Keratinocyte (primary cell): Measurements from ENCODE around the gene PITPNC1.

ENCODE experiments used
- EZH2 ChIP-seq: IDR thresholded peaks from one replicate; pipeline ENCODE4 v1.6.1; 2012; ENCODE audit warnings: inconsistent platforms, mild to moderate bottlenecking, low read length, moderate library complexity
- TF ChIP-seq, protein P1 (sequence below), 3 experiments: IDR thresholded peaks in 1 of 3; conservative IDR thresholded peaks in 1 of 3; optimal IDR thresholded peaks in 1 of 3; 2 replicates in 2 of 3; 3 replicates in 1 of 3; pipeline versions ENCODE3 to v1.5.1; 2011; ENCODE audit warnings: low read length in 3 of 3, mild to moderate bottlenecking in 3 of 3, moderate library complexity in 2 of 3, control low read depth in 1 of 3, inconsistent platforms in 1 of 3; ENCODE audit not compliant: insufficient read depth in 2 of 3; ENCODE audit errors: extremely low read depth in 1 of 3

DNA sequence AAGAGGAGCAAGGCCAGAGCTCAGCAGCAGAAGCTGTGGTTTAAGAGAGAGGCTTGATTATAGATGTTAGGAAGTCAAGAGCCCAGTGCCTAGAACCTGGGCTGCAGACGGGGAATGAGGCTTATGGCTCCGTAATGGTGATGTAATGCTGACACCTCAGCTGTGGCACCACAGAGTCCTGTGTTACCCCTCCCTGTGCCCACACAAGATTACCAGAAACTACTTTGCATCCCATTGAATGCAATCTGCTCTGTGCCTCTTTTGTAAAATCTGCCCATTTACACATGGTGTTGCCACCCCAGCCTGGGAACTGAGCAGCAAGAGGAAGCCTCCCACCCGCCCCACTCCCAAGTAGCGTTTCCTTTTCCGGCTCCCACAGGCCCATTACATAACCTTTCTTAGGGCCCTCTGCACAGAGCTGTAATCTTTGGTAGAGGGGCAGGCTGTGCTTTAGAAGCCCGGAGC, 57.0 kb downstream of the PITPNC1 start:
- TF ChIP-seq EZH2: no peak
- TF ChIP-seq, protein P1, sequence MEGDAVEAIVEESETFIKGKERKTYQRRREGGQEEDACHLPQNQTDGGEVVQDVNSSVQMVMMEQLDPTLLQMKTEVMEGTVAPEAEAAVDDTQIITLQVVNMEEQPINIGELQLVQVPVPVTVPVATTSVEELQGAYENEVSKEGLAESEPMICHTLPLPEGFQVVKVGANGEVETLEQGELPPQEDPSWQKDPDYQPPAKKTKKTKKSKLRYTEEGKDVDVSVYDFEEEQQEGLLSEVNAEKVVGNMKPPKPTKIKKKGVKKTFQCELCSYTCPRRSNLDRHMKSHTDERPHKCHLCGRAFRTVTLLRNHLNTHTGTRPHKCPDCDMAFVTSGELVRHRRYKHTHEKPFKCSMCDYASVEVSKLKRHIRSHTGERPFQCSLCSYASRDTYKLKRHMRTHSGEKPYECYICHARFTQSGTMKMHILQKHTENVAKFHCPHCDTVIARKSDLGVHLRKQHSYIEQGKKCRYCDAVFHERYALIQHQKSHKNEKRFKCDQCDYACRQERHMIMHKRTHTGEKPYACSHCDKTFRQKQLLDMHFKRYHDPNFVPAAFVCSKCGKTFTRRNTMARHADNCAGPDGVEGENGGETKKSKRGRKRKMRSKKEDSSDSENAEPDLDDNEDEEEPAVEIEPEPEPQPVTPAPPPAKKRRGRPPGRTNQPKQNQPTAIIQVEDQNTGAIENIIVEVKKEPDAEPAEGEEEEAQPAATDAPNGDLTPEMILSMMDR (optimal IDR thresholded peaks at IDR 0.05 in 1 of 3, IDR thresholded peaks at IDR 0.05 in 1 of 3, conservative IDR thresholded peaks at IDR 0.05 in 1 of 3; ENCODE audit: extremely low read depth in 1 of 3, insufficient read depth in 2 of 3, low read length in 3 of 3): no peak
